Left ventricle myocardium inferior (tissue), 1 donor: ENCODE results near the gene BCL11B. TPM values are rescaled to one million over a fixed set of nuclear protein-coding genes. Genes with fewer than 3 reads are reported as not detected.

ENCODE experiments used
- DNase-seq: peaks from one replicate; pipeline ENCODE4 v3.0.0-alpha.2; 2020
- H3K27ac ChIP-seq: fragments of 200-600 bp; replicated peaks from 2 replicates; pipeline ENCODE4 v1.8.0; 2021
- H3K27me3 ChIP-seq: fragments of 200-600 bp; 2 replicates; pipeline ENCODE4 v1.8.0; 2021; ENCODE audit warnings: low read depth
- H3K36me3 ChIP-seq: fragments of 200-600 bp; 2 replicates; pipeline ENCODE4 v1.8.0; 2021
- H3K4me1 ChIP-seq: fragments of 200-600 bp; 2 replicates; pipeline ENCODE4 v1.8.0; 2021
- H3K4me3 ChIP-seq: fragments of 200-600 bp; 2 replicates; pipeline ENCODE4 v1.8.0; 2021; ENCODE audit warnings: mild to moderate bottlenecking, moderate library complexity
- H3K9me3 ChIP-seq: fragments of 200-600 bp; replicated peaks from 2 replicates; pipeline ENCODE4 v1.8.0; 2021
- intact Hi-C: fragments of 100-400 bp; cut with micrococcal nuclease; formaldehyde crosslinking; loops from one replicate; pipeline ENCODE4 v1.11.0; 2022
- total RNA-seq: library from RNA; stranded (reverse); fragmentation: NEBNext Ultra II Directional; extraction: Animal tissue kit (Norgen Biotek cat#: 25700); gene quantifications from one replicate; pipeline ENCODE4 v1.2.1, GENCODE V29; 2021
- TF ChIP-seq, protein P1 (sequence below): fragments of 200-600 bp; IDR thresholded peaks from 2 replicates; pipeline ENCODE4 v1.8.0; 2021; ENCODE audit warnings: antibody characterized with exemption, mild to moderate bottlenecking, borderline replicate concordance
- donor health status: DM: no; HTN: yes; CAD: no; lungs with severe emphysema.

The BCL11B gene
- total RNA-seq, 1 donor from 2014 or later = 0.11 TPM

DNA sequence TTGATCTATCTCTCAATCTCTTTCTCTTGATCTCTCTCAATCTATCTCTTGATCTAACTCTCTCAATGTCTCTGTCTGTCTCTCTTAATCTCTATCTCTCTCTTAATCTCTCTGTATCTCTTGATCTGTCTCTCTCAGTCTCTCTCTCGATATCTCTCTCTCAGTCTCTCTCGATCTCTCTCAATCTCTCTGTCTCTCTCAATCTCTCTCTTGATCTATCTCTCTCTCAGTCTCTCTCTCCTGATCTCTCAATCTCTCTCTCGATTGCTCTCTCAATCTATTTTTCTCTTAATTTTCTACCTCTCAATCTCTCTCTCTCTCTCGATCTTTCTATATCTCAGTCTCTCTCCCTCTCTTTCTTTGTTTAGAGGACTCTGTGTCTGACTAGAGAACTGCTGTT lies 126.7 kb downstream of the BCL11B start:
- DNase-seq = no peak
- intact Hi-C loops = no loop called here
- Histone ChIP-seq H3K4me1 (no peaks in the 10 kb centered on the region), H3K27me3 (peaks cover 47% of the 10 kb centered on the region), H3K27ac (no peak overlapping the region), H3K9me3 (no peaks in the 10 kb centered on the region), H3K4me3 (no peak overlapping the region), H3K36me3 (no peaks in the 10 kb centered on the region)
- TF ChIP-seq, protein P1, sequence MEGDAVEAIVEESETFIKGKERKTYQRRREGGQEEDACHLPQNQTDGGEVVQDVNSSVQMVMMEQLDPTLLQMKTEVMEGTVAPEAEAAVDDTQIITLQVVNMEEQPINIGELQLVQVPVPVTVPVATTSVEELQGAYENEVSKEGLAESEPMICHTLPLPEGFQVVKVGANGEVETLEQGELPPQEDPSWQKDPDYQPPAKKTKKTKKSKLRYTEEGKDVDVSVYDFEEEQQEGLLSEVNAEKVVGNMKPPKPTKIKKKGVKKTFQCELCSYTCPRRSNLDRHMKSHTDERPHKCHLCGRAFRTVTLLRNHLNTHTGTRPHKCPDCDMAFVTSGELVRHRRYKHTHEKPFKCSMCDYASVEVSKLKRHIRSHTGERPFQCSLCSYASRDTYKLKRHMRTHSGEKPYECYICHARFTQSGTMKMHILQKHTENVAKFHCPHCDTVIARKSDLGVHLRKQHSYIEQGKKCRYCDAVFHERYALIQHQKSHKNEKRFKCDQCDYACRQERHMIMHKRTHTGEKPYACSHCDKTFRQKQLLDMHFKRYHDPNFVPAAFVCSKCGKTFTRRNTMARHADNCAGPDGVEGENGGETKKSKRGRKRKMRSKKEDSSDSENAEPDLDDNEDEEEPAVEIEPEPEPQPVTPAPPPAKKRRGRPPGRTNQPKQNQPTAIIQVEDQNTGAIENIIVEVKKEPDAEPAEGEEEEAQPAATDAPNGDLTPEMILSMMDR = no peak

DNA sequence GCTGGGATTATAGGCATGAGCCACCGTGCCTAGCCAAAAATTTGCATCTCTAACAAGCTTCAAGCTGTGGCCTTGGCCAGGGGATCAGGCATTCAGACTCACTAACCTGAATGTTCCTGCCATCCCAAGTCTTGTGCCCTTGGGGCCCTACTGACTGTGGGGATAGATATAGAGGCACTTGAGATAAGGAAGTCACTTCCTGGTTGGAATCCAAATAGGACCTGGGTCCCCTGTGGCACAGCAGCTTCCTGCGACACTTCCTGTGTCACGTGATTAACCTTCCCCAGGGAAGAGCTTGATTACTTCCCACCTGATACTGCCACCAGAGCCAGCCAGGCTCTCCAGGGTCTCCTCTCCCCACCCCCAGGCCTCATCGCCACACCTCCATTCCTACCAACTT lies 128.2 kb downstream of the BCL11B start:
- Histone ChIP-seq H3K36me3 (no peaks in the 10 kb centered on the region), H3K27me3 (peaks cover 46% of the 10 kb centered on the region), H3K4me3 (no peak overlapping the region), H3K9me3 (no peaks in the 10 kb centered on the region), H3K4me1 (no peaks in the 10 kb centered on the region), H3K27ac (no peak overlapping the region)
- DNase-seq = no peak
- intact Hi-C loops = no loop called here
- TF ChIP-seq, protein P1 = no peak

DNA sequence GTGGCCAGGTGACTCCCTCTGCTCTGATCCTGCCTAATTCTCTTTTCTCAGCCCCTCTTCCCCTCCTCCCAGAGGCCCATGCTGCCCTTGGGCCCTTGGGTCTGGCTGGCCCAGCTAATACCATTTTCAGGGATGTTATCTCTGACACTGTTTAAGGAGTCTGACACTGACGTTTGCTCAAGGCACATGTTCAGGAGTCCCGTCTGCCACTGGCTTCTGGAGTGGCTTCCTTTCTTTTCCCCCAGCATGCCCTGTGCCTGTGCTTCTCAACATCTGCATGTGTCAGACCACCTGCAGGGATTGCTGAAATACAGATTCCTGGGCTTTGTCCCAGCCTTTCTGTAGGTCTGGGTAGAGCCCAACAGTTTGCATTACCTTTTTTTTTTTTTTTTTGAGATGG lies 128.9 kb downstream of the BCL11B start:
- DNase-seq = no peak
- TF ChIP-seq, protein P1 = no peak
- Histone ChIP-seq H3K4me3 (no peak overlapping the region), H3K36me3 (no peaks in the 10 kb centered on the region), H3K4me1 (no peaks in the 10 kb centered on the region), H3K9me3 (no peaks in the 10 kb centered on the region), H3K27ac (no peak overlapping the region), H3K27me3 (peaks cover 44% of the 10 kb centered on the region)
- intact Hi-C loops = no loop called here

DNA sequence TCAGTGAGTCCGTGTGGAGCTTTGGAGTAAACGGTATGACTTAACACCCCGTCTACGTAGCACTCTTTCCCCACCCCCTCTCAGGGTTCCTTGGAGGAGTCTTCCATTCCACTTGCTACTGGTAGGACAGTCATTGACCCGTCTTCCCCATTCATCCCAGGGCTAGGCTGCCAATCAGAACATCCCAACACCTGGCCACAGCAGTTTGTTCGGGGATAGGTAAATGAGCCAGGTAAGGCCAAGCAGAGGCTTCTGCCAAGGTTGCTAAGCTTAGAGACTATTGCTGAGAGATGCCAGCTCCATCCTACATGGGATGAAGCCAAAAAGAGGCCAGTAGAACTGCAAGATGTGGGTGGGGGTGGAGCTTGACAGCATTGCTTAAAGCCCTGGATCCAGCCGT lies 130.8 kb downstream of the BCL11B start:
- H3K36me3 ChIP-seq = no peaks in the 10 kb centered on the region
- TF ChIP-seq, protein P1 = no peak
- H3K27ac ChIP-seq = no peak overlapping the region
- H3K4me1 ChIP-seq = no peaks in the 10 kb centered on the region
- H3K9me3 ChIP-seq = no peaks in the 10 kb centered on the region
- H3K4me3 ChIP-seq = no peak overlapping the region
- H3K27me3 ChIP-seq = peaks cover 31% of the 10 kb centered on the region
- DNase-seq = no peak
- intact Hi-C loops = no loop called here

DNA sequence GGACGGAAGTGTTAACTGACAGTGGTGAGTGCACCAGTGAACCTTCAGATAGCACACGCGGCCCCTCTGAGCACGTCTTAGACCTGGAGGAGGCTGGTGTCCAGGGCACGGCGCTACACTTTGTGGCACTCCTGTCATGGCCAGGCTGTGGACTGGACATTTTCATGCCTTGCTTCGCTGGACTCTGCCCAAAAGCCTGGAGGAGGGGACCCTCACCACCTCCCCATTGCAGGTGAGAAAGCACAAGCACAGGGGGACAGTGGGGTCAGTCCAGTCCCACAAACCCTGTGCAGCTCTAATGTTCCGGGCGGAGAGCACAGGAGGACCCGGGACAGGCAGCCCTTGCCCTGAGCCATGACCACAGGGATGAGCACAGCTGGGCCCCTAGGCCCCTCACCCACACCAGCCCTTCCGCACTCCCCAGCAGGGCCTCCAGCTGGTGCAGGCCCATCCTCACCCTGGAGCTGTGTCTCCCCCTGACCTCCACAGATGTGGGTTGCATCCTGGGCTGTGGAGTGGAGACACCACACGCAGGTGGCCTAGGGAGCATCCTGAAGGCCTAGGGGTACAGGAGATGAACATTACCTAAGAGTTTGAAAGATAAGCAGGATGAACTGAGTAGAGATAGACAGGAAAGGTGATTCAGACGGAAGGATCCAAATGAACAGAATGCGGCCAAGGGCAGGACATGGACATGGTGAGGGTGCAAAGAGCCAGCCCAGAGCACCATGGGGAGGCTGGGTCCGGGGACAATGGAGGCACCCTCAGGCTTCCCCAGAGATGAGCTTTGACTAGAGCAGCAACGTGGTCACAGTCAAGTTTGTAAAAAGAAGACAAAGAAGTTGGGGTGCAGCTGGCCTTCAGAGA lies 132.8 kb downstream of the BCL11B start:
- H3K9me3 ChIP-seq = no peaks in the 10 kb centered on the region
- no peak for DNase-seq
- no peak overlapping the region for H3K27ac ChIP-seq
- H3K36me3 ChIP-seq = no peaks in the 10 kb centered on the region
- no peak overlapping the region for H3K4me3 ChIP-seq
- intact Hi-C loops = no loop called here
- no peaks in the 10 kb centered on the region for H3K4me1 ChIP-seq
- peaks cover 29% of the 10 kb centered on the region for H3K27me3 ChIP-seq
- TF ChIP-seq, protein P1 = no peak
